SH-SY5Y (cell line): ENCODE results near the gene CALML5.

Experiments
- GATA2 ChIP-seq: IDR thresholded peaks from 2 replicates; pipeline ENCODE4 v1.6.1; 2011; ENCODE audit warnings: mild to moderate bottlenecking, low read depth, low read length
- GATA3 ChIP-seq: IDR thresholded peaks from 2 replicates; pipeline ENCODE4 v1.6.1; 2011; ENCODE audit warnings: low read depth, mild to moderate bottlenecking, low read length, moderate library complexity

- TF ChIP-seq GATA2: no peak
- TF ChIP-seq GATA3: no peak
Measured at GRCh38 chr10:5470062-5470751, 29.2 kb downstream of the CALML5 start.
